HG03196 (cell line): ENCODE results near the gene CLTC.

Experiments
- ATAC-seq: cut with Tn5 transposase; IDR thresholded peaks from one replicate; pipeline ENCODE4 v1.9.1; 2021; ENCODE audit not compliant: unreplicated experiment

CLTC gene

GRCh38 chr17:59678918-59679317 is 59.2 kb downstream of the CLTC start:
- no peak for ATAC-seq

- no peak for ATAC-seq
Observed at GRCh38 chr17:59680314-59680713, 60.6 kb downstream of the CLTC start.

- ATAC-seq: no peak
Observed at GRCh38 chr17:59683283-59683682, 63.6 kb downstream of the CLTC start.

GRCh38 chr17:59684967-59685366 is 65.3 kb downstream of the CLTC start:
- ATAC-seq: no peak

GRCh38 chr17:59688008-59688407 is 68.3 kb downstream of the CLTC start:
- no peak for ATAC-seq

- no peak for ATAC-seq
Observed at GRCh38 chr17:59688496-59688895, 68.8 kb downstream of the CLTC start.

- no peak for ATAC-seq
Observed at GRCh38 chr17:59693582-59693981, 73.9 kb downstream of the CLTC start.

- no peak for ATAC-seq
Observed at GRCh38 chr17:59694344-59694743, 74.6 kb downstream of the CLTC start.

- ATAC-seq: no peak
Observed at GRCh38 chr17:59695945-59696681, 76.4 kb downstream of the CLTC start.

GRCh38 chr17:59696682-59697277 is 77.1 kb downstream of the CLTC start:
- ATAC-seq: no peak

- no peak for ATAC-seq
Observed at GRCh38 chr17:59698143-59698542, 78.4 kb downstream of the CLTC start.

- no peak for ATAC-seq
Observed at GRCh38 chr17:59699218-59699617, 79.5 kb downstream of the CLTC start.

GRCh38 chr17:59699786-59700185 is 80.1 kb downstream of the CLTC start:
- ATAC-seq: no peak

GRCh38 chr17:59702304-59702703 is 82.6 kb downstream of the CLTC start:
- ATAC-seq: no peak

GRCh38 chr17:59707149-59707970 is 87.7 kb downstream of the CLTC start, which contains the start of the genes PTRH2 and VMP1:
PTRH2 (minus strand) TSS chr17:59707430; CDS start chr17:59697978, 9,452 bp downstream.
VMP1 (plus strand) TSS chr17:59707654; CDS start chr17:59731447, 23,793 bp downstream.
- ATAC-seq: peak; percentile 97

- ATAC-seq: no peak
Observed at GRCh38 chr17:59707971-59708430, 88.3 kb downstream of the CLTC start.

- no peak for ATAC-seq
Observed at GRCh38 chr17:59711936-59712335, 92.2 kb downstream of the CLTC start.

- no peak for ATAC-seq
Observed at GRCh38 chr17:59712862-59713261, 93.2 kb downstream of the CLTC start.

- no peak for ATAC-seq
Observed at GRCh38 chr17:59714255-59714654, 94.6 kb downstream of the CLTC start.

GRCh38 chr17:59716427-59716826 is 96.7 kb downstream of the CLTC start:
- ATAC-seq: no peak

GRCh38 chr17:59719526-59719925 is 99.8 kb downstream of the CLTC start:
- ATAC-seq: no peak

GRCh38 chr17:59722623-59723022 is 102.9 kb downstream of the CLTC start:
- ATAC-seq: no peak
